Heart left ventricle (tissue), 16 donors: ENCODE data around the gene TRIM67. TPM values are rescaled to one million over a fixed set of nuclear protein-coding genes. Genes with fewer than 3 reads are reported as not detected.

Experiments
- ATAC-seq, 4 donors: fragments of 200-7000 bp; cut with Tn5 transposase; one replicate each; pipeline ENCODE4 v1.9.1; 2020 to 2022; ENCODE audit warnings: moderate library complexity in 4 of 4, mild to moderate bottlenecking in 3 of 4, moderate number of reproducible peaks in 1 of 4
- DNase-seq, 5 donors: peaks; one replicate each; pipeline ENCODE4 v3.0.0-alpha.2; 2020
- H3K27ac ChIP-seq, 12 donors: fragments of 200-600 bp; sonication (generic) in 4 of 12; one replicate each; pipeline versions ENCODE4 v1.5.0 to v1.8.0; 2016 to 2022; ENCODE audit warnings: mild to moderate bottlenecking in 2 of 12
- H3K27me3 ChIP-seq, 9 donors: fragments of 200-600 bp; sonication (generic) in 2 of 9; one replicate each; pipeline versions ENCODE4 v1.5.1 to v1.8.0; 2016 to 2022; ENCODE audit warnings: mild to moderate bottlenecking in 3 of 9
- H3K36me3 ChIP-seq, 9 donors: fragments of 200-600 bp; sonication (generic) in 2 of 9; one replicate each; pipeline versions ENCODE4 v1.5.0 to v1.8.0; 2018 to 2022; ENCODE audit warnings: mild to moderate bottlenecking in 2 of 9
- H3K4me1 ChIP-seq, 12 donors: fragments of 200-600 bp; sonication (generic) in 4 of 12; one replicate each; pipeline versions ENCODE4 v1.5.0 to v1.8.0; 2016 to 2022; ENCODE audit warnings: mild to moderate bottlenecking in 3 of 12
- H3K4me3 ChIP-seq, 12 donors: fragments of 200-600 bp; sonication (generic) in 4 of 12; one replicate each; pipeline versions ENCODE4 v1.5.0 to v1.8.0; 2017 to 2022; ENCODE audit warnings: mild to moderate bottlenecking in 9 of 12, moderate library complexity in 4 of 12
- H3K9me3 ChIP-seq, 12 donors: fragments of 200-600 bp; sonication (generic) in 4 of 12; one replicate each; pipeline versions ENCODE4 v1.5.0 to v1.8.0; 2016 to 2022; ENCODE audit warnings: mild to moderate bottlenecking in 1 of 12
- POLR2A ChIP-seq, 2 donors: fragments of 450-650 bp; IDR thresholded peaks; one replicate each; pipeline ENCODE4 v1.6.1; 2017; ENCODE audit warnings: antibody characterized with exemption in 2 of 2, mild to moderate bottlenecking in 2 of 2, moderate library complexity in 2 of 2
- WGBS, 4 donors: extraction: QIAGEN DNeasy Blood & Tissue Kit in 2 of 4; methylation state at CpG; one replicate each; pipeline versions ENCODE4 v1.1.5 to v1.1.7; 2013 to 2018; 5-methylcytosine and 5-hydroxymethylcytosine counted together
- intact Hi-C, 10 donors: fragments of 100-400 bp; cut with DNase I; formaldehyde crosslinking; loops; one replicate each; pipeline versions ENCODE4 v1.11.1 to v1.14.2; 2022
- polyA plus RNA-seq, 2 donors: library from polyadenylated mRNA; stranded (reverse); fragments of 200-250 nt; gene quantifications; one replicate each; pipeline ENCODE4 v1.2.3, GENCODE V29; 2013
- total RNA-seq, 9 donors: library from RNA; depleted of rRNA in 2 of 9; stranded (reverse); fragments of >200 nt in 2 of 9; fragmentation: NEBNext Ultra II Directional in 3 of 9; extraction: Animal tissue kit (Norgen Biotek cat#: 25700) in 3 of 9; gene quantifications; one replicate each; pipeline versions ENCODE4 v1.1.0 to v1.2.4, GENCODE V29; 2016 to 2023
- TF ChIP-seq, protein P1 (sequence below), 12 donors: fragments of 200-600 bp; sonication (generic) in 4 of 12; IDR thresholded peaks; one replicate each; pipeline versions ENCODE4 v1.5.0 to v1.8.0; 2018 to 2022; ENCODE audit warnings: antibody characterized with exemption in 12 of 12, mild to moderate bottlenecking in 5 of 12
- donor health status: ischemic (EF 13 %, LVEDD 7.1; RV severe dilation, severe dysfunction).
- donor health status: healthy with polysubstance abuse.
- donor health status: DM: no; HTN: yes; CAD: no.
- donor health status: DM: no; HTN: no; CAD: no.
- donor health status: ischemic (EF 25% LVEDD 6.9; RV normal size, moderate dysfunction).
- donor health status: ischemic (EF 25% LVEDD 5.7; RV mildly dilated, moderate dysfunction).
- donor health status: healthy.
- donor health status: DM: yes; HTN: yes; CAD: no.
- donor health status: ischemic (EF 35%, LVEDD 5.7; RV mildly dilated, moderate dysfunction).
- donor health status: nonischemic (EF 11% LVEDD 7.7; RV severe dilation, severe dysfunction).
- donor health status: DM: yes; HTN: yes; CAD: no.
- donor health status: PGD.
- donor health status: ischemic (EF 29% LVEDD 5.4; RV normal size, mild dysfunction).
- donor health status: nonischemic (EF 23%, LVEDD 6.1; RV moderate dilation, normal function).

TRIM67 gene
- total and polyA plus RNA-seq, 11 donors: 0.12 to 0.16 (median 0.13) TPM; not detected in 8

DNA sequence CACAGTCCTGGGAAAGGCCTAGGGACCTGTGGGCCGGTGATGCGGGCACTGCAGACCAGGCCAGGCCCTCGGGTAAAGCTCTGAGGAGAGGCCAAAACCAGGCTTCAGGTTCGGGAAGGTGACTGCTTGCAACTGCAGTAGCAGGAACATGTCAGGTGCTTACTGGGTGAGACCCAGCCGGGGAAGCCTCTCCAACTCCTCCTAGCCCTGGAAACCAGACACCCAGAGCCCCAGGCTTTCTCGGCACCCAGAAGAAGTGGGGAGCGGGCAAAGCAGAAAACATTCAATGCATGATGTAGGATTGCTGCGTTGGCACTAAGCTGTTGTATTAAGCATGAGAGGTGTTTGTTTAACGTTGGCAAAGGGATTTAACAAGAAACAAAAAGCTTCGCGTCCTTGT lies 58.9 kb downstream of the TRIM67 start:
- H3K36me3 ChIP-seq: peaks cover 0 to 36% (median 30%) of the 10 kb centered on the region in 9 donors
- 89 to 92% (median 90%) methylated on average over 11 of the region's 11 CpGs for WGBS, 4 donors
- TF ChIP-seq POLR2A (IDR thresholded peaks at IDR 0.05): no peak
- TF ChIP-seq, protein P1, sequence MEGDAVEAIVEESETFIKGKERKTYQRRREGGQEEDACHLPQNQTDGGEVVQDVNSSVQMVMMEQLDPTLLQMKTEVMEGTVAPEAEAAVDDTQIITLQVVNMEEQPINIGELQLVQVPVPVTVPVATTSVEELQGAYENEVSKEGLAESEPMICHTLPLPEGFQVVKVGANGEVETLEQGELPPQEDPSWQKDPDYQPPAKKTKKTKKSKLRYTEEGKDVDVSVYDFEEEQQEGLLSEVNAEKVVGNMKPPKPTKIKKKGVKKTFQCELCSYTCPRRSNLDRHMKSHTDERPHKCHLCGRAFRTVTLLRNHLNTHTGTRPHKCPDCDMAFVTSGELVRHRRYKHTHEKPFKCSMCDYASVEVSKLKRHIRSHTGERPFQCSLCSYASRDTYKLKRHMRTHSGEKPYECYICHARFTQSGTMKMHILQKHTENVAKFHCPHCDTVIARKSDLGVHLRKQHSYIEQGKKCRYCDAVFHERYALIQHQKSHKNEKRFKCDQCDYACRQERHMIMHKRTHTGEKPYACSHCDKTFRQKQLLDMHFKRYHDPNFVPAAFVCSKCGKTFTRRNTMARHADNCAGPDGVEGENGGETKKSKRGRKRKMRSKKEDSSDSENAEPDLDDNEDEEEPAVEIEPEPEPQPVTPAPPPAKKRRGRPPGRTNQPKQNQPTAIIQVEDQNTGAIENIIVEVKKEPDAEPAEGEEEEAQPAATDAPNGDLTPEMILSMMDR (IDR thresholded peaks at IDR 0.05): no peak
- peaks cover 0 to 4% (median 0%) of the 10 kb centered on the region in 9 donors for H3K27me3 ChIP-seq
- intact Hi-C loops: loop anchor here in 1 of 10 donors (5.0 kb wide), 1 partner anchor 428 kb away; no protein-coding TSS in a partner anchor
- DNase-seq: no peak
- no peak overlapping the region for H3K4me3 ChIP-seq
- H3K27ac ChIP-seq: no peak overlapping the region
- no peak for ATAC-seq
- H3K4me1 ChIP-seq: no peaks in the 10 kb centered on the region
- no peaks in the 10 kb centered on the region for H3K9me3 ChIP-seq

DNA sequence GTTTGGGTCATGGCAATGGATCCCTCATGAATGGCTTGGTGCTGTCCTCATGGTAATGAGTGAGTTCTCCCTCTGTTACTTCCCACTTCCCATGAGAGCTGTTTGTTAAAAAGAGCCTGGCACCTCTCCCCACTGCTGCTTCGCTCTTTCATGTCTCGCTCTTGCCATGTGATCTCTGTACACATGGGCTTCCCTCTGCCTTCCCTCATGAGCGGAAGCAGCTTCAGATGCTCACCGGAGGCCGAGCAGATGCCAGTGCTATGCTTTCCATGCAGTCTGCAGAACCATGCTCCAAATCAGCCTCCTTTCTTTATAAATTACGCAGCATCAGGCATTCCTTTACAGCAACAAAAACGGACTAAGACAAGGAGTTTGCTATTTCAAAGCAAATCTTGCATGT lies 64.3 kb downstream of the TRIM67 start:
- intact Hi-C loops: no loop called here
- Histone ChIP-seq H3K27me3 (no peaks in the 10 kb centered on the region), H3K27ac (no peak overlapping the region), H3K4me3 (no peak overlapping the region), H3K9me3 (no peaks in the 10 kb centered on the region), H3K36me3 (peaks cover 0 to 78% (median 73%) of the 10 kb centered on the region in 9 donors), H3K4me1 (peaks cover 0 to 5% (median 0%) of the 10 kb centered on the region in 12 donors)
- WGBS, 4 donors: 89 to 96% (median 93%) methylated on average over 7 of the region's 7 CpGs
- TF ChIP-seq, protein P1 (IDR thresholded peaks at IDR 0.05): no peak
- TF ChIP-seq POLR2A (IDR thresholded peaks at IDR 0.05): no peak
- no peak for DNase-seq
- no peak for ATAC-seq

DNA sequence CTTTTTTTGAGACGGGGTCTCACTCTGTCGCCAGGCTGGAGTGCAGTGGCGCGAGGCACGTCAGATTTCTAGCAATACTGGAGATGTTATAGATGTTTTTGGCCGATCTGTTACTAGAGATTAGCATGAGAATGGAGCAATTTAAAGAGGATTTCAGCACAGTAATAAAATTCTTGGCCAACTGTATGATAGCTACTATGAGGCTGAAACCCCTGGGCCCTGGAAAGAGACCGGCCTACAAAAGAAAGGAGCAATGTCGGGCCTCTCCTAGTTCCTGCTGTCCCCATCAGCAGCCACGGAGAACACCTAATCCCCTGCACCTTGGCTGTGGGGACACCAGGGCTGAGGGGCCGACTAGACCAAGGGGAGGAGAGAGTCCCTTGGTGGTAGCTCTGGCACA lies 69.7 kb downstream of the TRIM67 start:
- WGBS, 4 donors: 89 to 96% (median 95%) methylated on average over 10 of the region's 10 CpGs
- DNase-seq (no peak), ATAC-seq (no peak)
- Histone ChIP-seq H3K4me1 (peaks cover 0 to 12% (median 3%) of the 10 kb centered on the region in 12 donors), H3K27ac (no peak overlapping the region), H3K9me3 (no peaks in the 10 kb centered on the region), H3K4me3 (no peak overlapping the region), H3K36me3 (peaks cover 0 to 66% (median 38%) of the 10 kb centered on the region in 9 donors), H3K27me3 (no peaks in the 10 kb centered on the region)
- no peak for TF ChIP-seq POLR2A (IDR thresholded peaks at IDR 0.05)
- TF ChIP-seq, protein P1 (IDR thresholded peaks at IDR 0.05): no peak
- intact Hi-C loops: no loop called here

DNA sequence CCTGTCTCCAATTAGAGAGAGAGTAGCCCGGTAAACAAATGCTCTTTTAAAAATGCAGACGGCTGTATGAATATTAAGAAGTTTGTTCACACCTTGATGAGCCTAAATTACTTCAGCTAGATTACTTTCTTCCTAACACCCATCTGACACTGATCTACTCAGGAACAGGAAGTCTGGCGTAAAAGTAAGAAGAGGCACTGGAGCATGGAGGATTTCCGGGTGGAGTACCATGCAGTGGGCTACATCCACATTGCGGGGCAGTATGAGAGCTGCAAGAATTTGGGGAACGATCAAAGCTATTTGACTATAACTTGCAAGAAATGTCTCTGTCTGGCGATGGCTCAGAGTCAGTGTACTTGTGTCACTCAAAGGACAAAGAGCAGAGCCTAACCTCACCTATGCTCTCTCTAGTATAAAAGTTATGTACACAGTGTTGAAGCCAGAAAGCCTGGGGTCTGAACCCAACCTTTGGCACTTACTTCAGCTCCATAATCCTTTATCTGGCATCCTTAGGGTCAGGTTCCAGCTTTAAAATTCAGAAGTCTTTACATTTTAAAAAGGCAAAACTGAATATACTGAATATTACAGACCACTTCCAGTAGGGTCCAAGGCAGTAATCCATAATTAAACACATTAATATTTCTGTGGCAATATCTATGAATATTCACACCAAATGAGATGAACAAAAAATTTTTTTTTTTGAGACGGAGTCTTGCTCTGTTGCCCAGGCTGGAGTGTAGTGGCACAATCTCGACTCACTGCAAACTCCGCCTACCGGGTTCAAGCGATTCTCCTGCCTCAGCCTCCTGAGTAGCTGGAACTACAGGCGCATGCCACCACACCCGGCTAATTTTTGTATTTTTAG lies 71.2 kb downstream of the TRIM67 start:
- WGBS, 4 donors: 91 to 95% (median 94%) methylated on average over 14 of the region's 14 CpGs
- DNase-seq (no peak), ATAC-seq (no peak)
- no peaks in the 10 kb centered on the region for H3K27me3 ChIP-seq
- TF ChIP-seq, protein P1 (IDR thresholded peaks at IDR 0.05): no peak
- TF ChIP-seq POLR2A (IDR thresholded peaks at IDR 0.05): no peak
- H3K4me1 ChIP-seq: peaks cover 0 to 14% (median 6%) of the 10 kb centered on the region in 12 donors
- intact Hi-C loops: no loop called here
- H3K9me3 ChIP-seq: no peaks in the 10 kb centered on the region
- H3K4me3 ChIP-seq: no peak overlapping the region
- no peak overlapping the region for H3K27ac ChIP-seq
- H3K36me3 ChIP-seq: peaks cover 0 to 66% (median 37%) of the 10 kb centered on the region in 9 donors
